ENCODE data around the gene FAM169A. TPM values are rescaled to one million over a fixed set of nuclear protein-coding genes. Genes with fewer than 3 reads are reported as not detected.
"Not testable (repeated sequence)": the region's sequence is repeated elsewhere in the genome, so short reads cannot be mapped to it uniquely, and the experiment has no call there.

The FAM169A gene
- polyA plus RNA-seq, 3 donors from 2014 or later, result 2.2 to 13.8 (median 6.8) TPM

DNA sequence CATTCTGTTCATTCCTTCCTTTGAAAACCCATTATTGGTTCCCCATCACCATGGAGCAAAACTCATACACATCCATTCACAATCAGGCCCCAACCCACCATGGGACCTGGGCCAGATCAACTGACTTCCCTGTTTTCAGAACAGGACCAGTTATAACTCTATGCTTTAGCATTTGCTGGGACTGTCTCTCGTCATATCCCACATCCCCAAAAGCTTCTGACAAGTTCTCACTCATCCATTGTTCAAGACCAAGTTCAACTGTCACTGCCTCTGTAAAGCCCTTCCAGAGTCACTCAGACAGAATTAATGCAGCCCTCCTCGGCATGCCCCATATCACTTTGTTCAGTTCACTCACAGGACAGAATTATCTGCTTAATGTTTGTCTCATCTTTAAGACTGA is 4.0 kb downstream of the FAM169A start:
- H3K36me3 Mint-ChIP-seq, result no peaks in the 10 kb centered on the region
- H3K4me3 Mint-ChIP-seq, result peak overlapping the region in 1 of 5 donors; percentile 3
- H3K27ac Mint-ChIP-seq, result peak overlapping the region in 4 of 6 donors; percentile 8 to 67 (median 12)
- DNase-seq, result no peak
- H3K9me3 Mint-ChIP-seq, result no peaks in the 10 kb centered on the region
- H3K4me1 Mint-ChIP-seq, result peaks cover 26 to 66% of the 10 kb centered on the region in 2 donors
- peaks cover 2 to 18% (median 11%) of the 10 kb centered on the region in 3 donors for H3K27me3 Mint-ChIP-seq (ENCODE audit: low read depth in 3 of 3)

DNA sequence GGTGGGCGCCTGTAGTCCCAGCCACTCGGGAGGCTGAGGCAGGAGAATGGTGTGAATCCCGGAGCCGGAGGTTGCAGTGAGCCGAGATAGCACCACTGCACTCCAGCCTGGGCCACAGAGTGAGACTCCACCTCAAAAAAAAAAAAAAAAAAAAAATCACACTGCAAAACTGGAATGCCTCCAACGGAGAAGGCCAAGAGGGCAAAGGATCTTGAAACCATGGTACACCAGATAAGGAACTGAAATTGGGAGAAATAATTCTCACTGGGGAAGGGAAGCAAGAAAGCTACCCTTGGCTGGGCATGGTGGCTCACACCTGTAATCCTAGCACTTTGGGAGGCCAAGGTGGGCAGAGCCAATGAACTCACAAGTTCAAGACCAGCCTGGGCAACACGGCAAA is 9.2 kb downstream of the FAM169A start:
- H3K4me3 Mint-ChIP-seq; H3K9me3 Mint-ChIP-seq; H3K36me3 Mint-ChIP-seq; H3K27me3 Mint-ChIP-seq (ENCODE audit: low read depth in 3 of 3); DNase-seq; H3K27ac Mint-ChIP-seq: not testable (repeated sequence)
- H3K4me1 Mint-ChIP-seq, result peaks cover 20 to 55% of the 10 kb centered on the region in 2 donors

DNA sequence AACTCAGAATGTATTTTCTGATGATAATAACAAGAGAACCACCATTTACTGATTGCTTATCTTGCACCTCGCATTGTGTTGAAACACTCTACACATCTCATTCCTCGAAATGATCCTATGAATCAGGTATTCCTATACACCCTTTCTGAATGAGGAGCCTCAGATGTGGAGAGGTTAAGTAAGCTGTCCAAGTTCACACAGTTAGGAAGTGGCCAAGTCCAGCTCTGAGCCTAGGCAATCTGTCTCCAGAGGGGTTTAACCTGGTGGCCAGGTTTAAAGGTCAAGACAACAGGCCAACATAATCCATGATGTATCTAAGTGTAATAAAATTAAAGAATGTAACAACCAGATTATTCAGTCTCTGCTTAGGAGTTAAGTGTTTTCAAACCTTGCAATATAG is 12.9 kb downstream of the FAM169A start:
- H3K36me3 Mint-ChIP-seq, result peaks cover 0 to 7% (median 0%) of the 10 kb centered on the region in 3 donors
- H3K9me3 Mint-ChIP-seq, result no peaks in the 10 kb centered on the region
- peaks cover 31 to 58% of the 10 kb centered on the region in 2 donors for H3K4me1 Mint-ChIP-seq
- no peak overlapping the region for H3K4me3 Mint-ChIP-seq
- H3K27me3 Mint-ChIP-seq (ENCODE audit: low read depth in 3 of 3), result peaks cover 0 to 2% (median 0%) of the 10 kb centered on the region in 3 donors
- DNase-seq, result no peak
- H3K27ac Mint-ChIP-seq, result peak overlapping the region in 2 of 6 donors; percentile 22 to 80

DNA sequence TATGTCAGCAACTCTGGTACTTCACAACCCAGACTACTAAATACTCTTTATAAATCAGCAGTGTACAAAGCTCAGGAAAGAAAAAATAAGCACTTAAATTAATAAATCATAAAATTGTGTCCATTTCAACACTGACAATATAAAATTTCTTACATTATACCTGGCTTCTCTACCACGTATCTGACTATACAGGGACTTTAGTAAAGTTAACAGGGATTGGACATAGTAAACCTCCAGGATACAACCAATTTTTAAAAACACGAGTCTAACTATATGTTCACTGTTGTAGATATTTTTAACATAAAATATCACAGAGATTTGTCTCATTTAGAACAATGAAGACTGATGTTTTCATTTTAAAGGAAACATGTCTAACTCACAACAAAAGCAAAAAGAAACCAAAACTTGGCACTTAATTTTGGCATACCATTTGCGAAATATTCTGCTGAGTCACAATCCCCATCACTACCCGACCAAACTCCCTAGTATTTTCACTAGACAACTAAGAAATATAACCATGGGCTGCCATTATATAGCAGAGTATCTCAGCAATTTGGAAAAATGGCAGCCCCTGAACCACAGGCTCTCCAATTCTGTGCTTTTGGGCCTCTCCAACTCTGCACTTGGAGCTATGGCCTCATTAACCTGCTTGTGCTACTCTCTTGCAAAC is 14.4 kb downstream of the FAM169A start:
- peak overlapping the region; percentile 18 to 84 (median 65) for H3K27ac Mint-ChIP-seq

DNA sequence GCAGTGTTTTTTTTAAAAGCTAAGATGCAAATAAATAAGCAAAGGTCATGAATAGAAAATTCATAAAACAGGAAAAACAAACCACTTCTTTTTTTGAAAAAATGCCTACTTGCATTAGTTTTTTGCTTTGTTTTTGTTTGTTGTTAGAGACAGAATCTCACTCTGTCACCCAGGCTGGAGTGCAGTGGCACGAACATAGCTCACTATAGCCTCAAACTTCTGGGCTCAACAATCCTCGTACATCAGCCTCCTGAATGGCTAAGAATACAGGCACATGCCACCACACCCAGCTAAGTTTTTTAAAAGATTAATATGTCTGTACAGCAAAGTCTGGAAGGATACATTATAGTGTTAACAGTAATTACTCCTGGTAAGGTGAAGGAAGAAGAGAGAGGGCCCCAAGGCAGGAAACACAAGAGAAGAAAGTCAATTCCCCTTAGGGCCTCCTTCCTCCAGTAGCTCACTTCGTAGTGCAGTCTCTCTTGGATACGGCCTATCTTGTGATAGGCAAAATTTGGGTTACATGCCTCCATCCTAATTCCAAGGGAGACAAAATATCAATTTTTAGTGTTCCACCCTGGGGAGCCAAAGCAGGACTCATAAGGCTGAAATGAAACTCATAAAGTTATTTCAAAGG is 15.3 kb downstream of the FAM169A start:
- Mint-ChIP-seq H3K27ac (peak overlapping the region; percentile 4 to 84 (median 68)), H3K9me3 (no peaks in the 10 kb centered on the region), H3K27me3 (ENCODE audit: low read depth in 3 of 3) (no peaks in the 10 kb centered on the region), H3K4me3 (peak overlapping the region; percentile 1 to 82 (median 67)), H3K4me1 (peaks cover 34 to 64% of the 10 kb centered on the region in 2 donors), H3K36me3 (peaks cover 0 to 6% (median 0%) of the 10 kb centered on the region in 3 donors)
- DNase-seq, result no peak

More for the DNA sequence above, 14.4 kb downstream of the FAM169A start:
- H3K27me3 Mint-ChIP-seq (ENCODE audit: low read depth in 3 of 3), result no peaks in the 10 kb centered on the region
- H3K36me3 Mint-ChIP-seq, result peaks cover 0 to 7% (median 0%) of the 10 kb centered on the region in 3 donors
- no peaks in the 10 kb centered on the region for H3K9me3 Mint-ChIP-seq
- H3K4me1 Mint-ChIP-seq, result peaks cover 34 to 65% of the 10 kb centered on the region in 2 donors
- DNase-seq, result peak; percentile 7 to 31 (median 18)
- peak overlapping the region; percentile 60 to 82 (median 71) for H3K4me3 Mint-ChIP-seq

DNA sequence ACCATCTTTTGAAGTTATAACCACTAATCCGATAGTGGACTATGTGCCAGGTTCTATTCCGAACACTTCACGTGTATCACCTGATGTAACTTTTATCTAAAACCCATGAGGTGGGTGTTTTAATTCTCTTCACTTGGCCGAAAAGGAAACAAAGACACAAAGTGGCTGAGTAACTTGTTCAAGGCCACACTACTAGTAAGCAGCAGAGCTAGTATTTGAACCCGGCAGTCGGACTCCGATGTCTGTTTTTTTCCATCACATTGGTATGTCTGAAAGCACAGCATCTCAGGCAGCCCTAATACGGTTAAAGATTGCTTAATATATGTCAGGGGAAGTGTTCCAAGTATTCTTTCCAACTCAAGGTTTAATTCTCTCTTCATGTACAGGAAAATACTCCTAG is 16.2 kb downstream of the FAM169A start:
- Mint-ChIP-seq H3K27ac (peak overlapping the region in 2 of 6 donors; percentile 6 to 80), H3K27me3 (ENCODE audit: low read depth in 3 of 3) (no peaks in the 10 kb centered on the region), H3K36me3 (no peaks in the 10 kb centered on the region), H3K4me1 (peaks cover 34 to 57% of the 10 kb centered on the region in 2 donors), H3K4me3 (no peak overlapping the region), H3K9me3 (no peaks in the 10 kb centered on the region)
- DNase-seq, result no peak

DNA sequence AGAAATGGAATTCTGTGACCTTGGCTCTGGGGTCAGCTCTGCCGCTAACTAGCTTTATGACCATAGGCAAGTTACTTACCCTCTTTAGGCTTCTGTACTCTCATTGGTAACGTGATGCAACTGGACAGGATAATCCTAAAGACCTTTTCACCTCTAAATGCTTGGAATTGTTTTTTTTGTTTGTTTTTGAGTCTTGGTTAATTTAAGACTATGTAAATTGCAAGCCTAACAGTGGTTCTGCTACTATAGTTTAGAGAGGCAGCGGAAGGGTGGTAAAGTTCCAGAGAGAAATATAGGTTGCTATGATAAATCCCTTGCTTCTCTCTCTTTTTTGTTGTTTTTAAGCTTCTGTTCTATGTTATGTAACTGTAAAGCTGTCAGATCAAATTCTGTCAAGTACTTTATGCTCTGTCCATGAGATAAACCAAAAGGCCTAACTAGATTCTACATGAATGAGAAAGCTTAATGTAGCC is 17.6 kb downstream of the FAM169A start:
- no peak overlapping the region for H3K4me3 Mint-ChIP-seq
- no peak overlapping the region for H3K27ac Mint-ChIP-seq

DNA sequence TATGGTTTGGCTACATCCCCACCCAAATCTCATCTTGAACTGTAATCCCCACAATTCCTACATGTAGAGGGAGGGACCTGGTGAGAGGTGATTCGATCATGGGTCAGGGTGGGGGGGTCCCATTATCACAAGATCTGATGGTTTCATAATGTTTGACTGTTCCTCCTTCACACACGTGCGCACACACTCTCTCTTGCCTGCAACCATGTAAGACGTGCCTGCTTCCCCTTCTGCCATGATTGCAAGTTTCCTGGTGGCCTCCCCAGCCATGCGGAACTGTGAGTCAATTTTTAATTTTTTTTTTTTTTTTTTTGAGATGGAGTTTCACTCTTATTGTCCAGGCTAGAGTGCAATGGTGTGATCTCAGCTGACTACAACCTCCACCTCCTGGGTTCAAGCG is 27.0 kb downstream of the FAM169A start:
- no peak for DNase-seq
- Mint-ChIP-seq H3K36me3 (peaks cover 12 to 33% (median 29%) of the 10 kb centered on the region in 3 donors), H3K9me3 (no peaks in the 10 kb centered on the region), H3K27me3 (ENCODE audit: low read depth in 3 of 3) (peaks cover 0 to 2% (median 0%) of the 10 kb centered on the region in 3 donors), H3K4me3 (no peak overlapping the region), H3K4me1 (peaks cover 2 to 28% of the 10 kb centered on the region in 2 donors), H3K27ac (no peak overlapping the region)

More for the DNA sequence above, 17.6 kb downstream of the FAM169A start:
- H3K36me3 Mint-ChIP-seq, result no peaks in the 10 kb centered on the region
- H3K27me3 Mint-ChIP-seq (ENCODE audit: low read depth in 3 of 3), result peaks cover 0 to 2% (median 0%) of the 10 kb centered on the region in 3 donors
- no peaks in the 10 kb centered on the region for H3K9me3 Mint-ChIP-seq
- H3K4me1 Mint-ChIP-seq, result peaks cover 29 to 55% of the 10 kb centered on the region in 2 donors
- DNase-seq, result no peak

DNA sequence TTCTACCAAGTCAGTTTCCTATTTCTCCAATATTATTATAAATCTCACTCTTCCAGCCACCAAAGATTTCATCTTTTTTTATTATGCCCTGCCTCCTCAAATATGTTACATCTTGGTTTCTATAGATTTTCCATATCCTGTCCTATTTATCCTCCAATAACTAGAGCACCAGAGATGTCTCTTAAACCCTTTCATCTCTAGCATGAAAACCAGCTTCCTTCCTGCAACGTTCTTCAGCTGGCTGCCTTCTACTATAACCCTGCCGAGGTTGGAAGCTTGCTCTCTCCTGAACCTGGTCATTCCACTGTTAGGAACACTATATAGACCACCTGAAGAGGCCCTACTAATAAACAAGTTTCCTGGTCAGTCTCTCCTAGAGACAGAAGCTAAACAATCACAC is 27.9 kb downstream of the FAM169A start:
- Mint-ChIP-seq H3K27ac (peak overlapping the region in 2 of 6 donors; percentile 17 to 41), H3K36me3 (peaks cover 12 to 36% (median 30%) of the 10 kb centered on the region in 3 donors), H3K9me3 (no peaks in the 10 kb centered on the region), H3K4me1 (peaks cover 2 to 18% of the 10 kb centered on the region in 2 donors), H3K27me3 (ENCODE audit: low read depth in 3 of 3) (no peaks in the 10 kb centered on the region), H3K4me3 (no peak overlapping the region)
- no peak for DNase-seq

DNA sequence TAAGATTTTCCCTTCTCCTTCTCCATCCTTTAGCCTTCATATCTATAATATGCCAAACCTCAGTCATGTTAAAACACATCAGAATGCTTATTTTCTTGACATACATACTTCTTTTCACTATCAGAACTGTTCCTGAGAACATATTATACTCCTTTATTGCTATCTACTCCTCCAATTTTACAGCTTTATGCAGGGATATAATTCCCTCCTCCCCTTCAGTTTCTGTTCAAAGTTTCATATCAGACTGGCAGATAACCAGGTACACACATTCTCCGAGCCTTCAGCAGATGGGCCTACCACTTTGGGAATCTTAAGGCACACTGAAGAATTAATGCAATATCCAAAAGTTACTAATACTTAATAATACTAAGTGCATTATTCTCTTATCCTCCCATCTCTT is 29.1 kb downstream of the FAM169A start:
- Mint-ChIP-seq H3K27me3 (ENCODE audit: low read depth in 3 of 3) (no peaks in the 10 kb centered on the region), H3K4me3 (no peak overlapping the region), H3K36me3 (peaks cover 12 to 42% (median 33%) of the 10 kb centered on the region in 3 donors)

DNA sequence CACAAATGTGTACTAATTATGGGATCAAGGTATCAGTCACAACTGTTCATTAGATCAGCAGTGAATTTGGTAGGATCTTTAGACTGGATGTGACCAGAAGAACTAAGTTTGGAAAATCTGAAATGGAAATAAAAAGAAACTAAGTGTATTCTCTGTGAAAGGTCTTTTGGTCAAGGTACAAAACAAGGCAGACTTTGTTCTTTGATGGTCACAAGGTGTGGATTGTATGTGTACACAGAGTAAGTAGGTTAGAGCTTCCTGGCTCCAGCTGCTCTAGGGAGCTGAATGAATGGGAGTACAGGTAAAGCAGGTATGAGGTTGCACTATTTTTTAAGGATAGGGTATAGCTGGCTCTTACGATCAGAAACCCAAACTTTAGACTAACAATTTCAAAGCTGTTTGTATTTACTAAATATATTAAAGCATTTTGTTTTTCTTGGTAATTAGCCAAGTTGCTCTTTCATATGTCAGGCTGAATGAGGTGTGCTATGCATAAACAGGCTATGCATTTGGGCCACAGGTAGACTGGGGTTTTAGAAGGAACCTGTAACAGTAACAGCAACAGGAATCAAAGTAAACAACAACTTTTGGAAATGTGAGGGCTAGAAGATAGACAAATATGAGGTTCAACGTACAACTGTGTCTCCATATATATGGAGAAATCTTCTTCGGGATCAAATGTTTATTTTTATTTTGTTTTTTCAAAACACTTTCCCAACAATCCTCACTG is 32.5 kb downstream of the FAM169A start:
- H3K27me3 Mint-ChIP-seq (ENCODE audit: low read depth in 3 of 3), result peaks cover 0 to 1% (median 0%) of the 10 kb centered on the region in 3 donors
- H3K36me3 Mint-ChIP-seq, result peaks cover 12 to 42% (median 31%) of the 10 kb centered on the region in 3 donors

More for the DNA sequence above, 29.1 kb downstream of the FAM169A start:
- Mint-ChIP-seq H3K4me1 (peaks cover 0 to 9% of the 10 kb centered on the region in 2 donors), H3K27ac (peak overlapping the region in 1 of 6 donors; percentile 27), H3K9me3 (no peaks in the 10 kb centered on the region)
- DNase-seq, result no peak

DNA sequence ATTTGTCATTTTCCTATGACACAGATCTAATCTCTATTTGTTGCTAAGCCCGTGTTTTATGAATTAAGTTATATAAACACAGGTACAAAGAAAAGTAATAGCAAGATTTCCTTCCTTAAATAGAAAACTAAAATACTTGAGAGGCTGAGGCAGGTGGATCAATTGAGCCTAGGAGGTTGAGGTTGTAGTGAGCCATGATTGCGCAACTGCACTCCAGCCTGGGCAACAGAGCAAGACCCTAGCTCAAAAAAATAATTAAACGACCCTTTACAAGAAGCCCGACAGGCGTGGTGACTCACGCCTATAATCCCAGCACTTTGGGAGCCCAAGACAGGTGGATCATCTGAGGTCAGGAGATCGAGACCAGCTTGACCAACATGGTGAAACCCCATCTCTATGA is 36.8 kb downstream of the FAM169A start:
- H3K4me1 Mint-ChIP-seq, result peaks cover 9 to 18% of the 10 kb centered on the region in 2 donors
- H3K27ac Mint-ChIP-seq, result no peak overlapping the region
- H3K36me3 Mint-ChIP-seq, result peaks cover 3 to 12% (median 10%) of the 10 kb centered on the region in 3 donors
- H3K9me3 Mint-ChIP-seq, result no peaks in the 10 kb centered on the region
- H3K27me3 Mint-ChIP-seq (ENCODE audit: low read depth in 3 of 3), result peaks cover 0 to 1% (median 0%) of the 10 kb centered on the region in 3 donors
- no peak overlapping the region for H3K4me3 Mint-ChIP-seq
- DNase-seq, result no peak

More for the DNA sequence above, 32.5 kb downstream of the FAM169A start:
- H3K27ac Mint-ChIP-seq, result no peak overlapping the region
- no peak overlapping the region for H3K4me3 Mint-ChIP-seq
- no peaks in the 10 kb centered on the region for H3K9me3 Mint-ChIP-seq
- DNase-seq, result no peak
- peaks cover 4 to 19% of the 10 kb centered on the region in 2 donors for H3K4me1 Mint-ChIP-seq

DNA sequence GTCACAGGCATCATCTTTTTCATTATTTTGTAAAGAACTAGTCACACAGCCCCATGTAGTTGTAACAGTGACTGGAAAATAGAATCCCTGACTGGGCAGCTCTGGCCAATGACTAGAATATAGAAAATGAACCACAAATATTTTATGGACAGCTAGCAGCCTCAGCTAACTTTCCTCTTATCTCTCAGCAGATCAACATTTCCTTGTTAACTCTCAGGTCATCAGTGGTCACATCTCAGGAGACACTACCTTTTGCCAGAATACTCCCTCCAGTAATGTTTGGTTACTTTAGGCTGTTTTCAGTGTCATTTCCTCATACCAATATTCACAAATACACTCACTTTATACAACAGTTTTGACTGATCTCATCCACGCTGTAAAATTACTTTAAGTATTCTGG is 43.9 kb downstream of the FAM169A start:
- no peak for DNase-seq
- Mint-ChIP-seq H3K9me3 (no peaks in the 10 kb centered on the region), H3K27me3 (ENCODE audit: low read depth in 3 of 3) (no peaks in the 10 kb centered on the region), H3K4me3 (no peak overlapping the region), H3K36me3 (peaks cover 6 to 19% (median 12%) of the 10 kb centered on the region in 3 donors), H3K27ac (no peak overlapping the region), H3K4me1 (peaks cover 13 to 54% of the 10 kb centered on the region in 2 donors)
